Stimulated activated CD4-positive, alpha-beta T cell treated with anti-CD3 and anti-CD28 coated beads, Interleukin-12 subunit alpha, Interleukin-12 subunit beta, amount 100 ng/mL, for 24 hours (primary cell): Measurements from ENCODE around the gene UFC1.

Experiments used
- DNase-seq, 2 experiments: peaks; one replicate each; pipeline ENCODE4 v3.0.0-alpha.2; 2020; ENCODE audit warnings: low read depth in 2 of 2

UFC1 gene

GRCh38 chr1:161133220-161133740 lies 20.5 kb upstream of the UFC1 start:
- DNase-seq = no peak

- DNase-seq = no peak
Measured at GRCh38 chr1:161137881-161138280, 15.9 kb upstream of the UFC1 start.

GRCh38 chr1:161138431-161138830 lies 15.3 kb upstream of the UFC1 start:
- DNase-seq = no peak

GRCh38 chr1:161139766-161140165 lies 14.0 kb upstream of the UFC1 start:
- DNase-seq = no peak

- DNase-seq = no peak
Measured at GRCh38 chr1:161140755-161141400, 12.9 kb upstream of the UFC1 start.

- DNase-seq = no peak
Measured at GRCh38 chr1:161145832-161146231, 7.9 kb upstream of the UFC1 start.

- no peak for DNase-seq
Measured at GRCh38 chr1:161153176-161153575, 602 bp upstream of the UFC1 start.

GRCh38 chr1:161157867-161158266 lies 4.1 kb downstream of the UFC1 start:
- no peak for DNase-seq

GRCh38 chr1:161158316-161159010 lies 4.7 kb downstream of the UFC1 start:
- no peak for DNase-seq

GRCh38 chr1:161159087-161159912 lies 5.5 kb downstream of the UFC1 start, which contains the start of gene USP21:
Gene USP21 (plus strand): TSS chr1:161159500. CDS start chr1:161160641, 1,141 bp downstream.
- DNase-seq = peak; percentile 84 to 88

GRCh38 chr1:161159913-161160243 lies 6.1 kb downstream of the UFC1 start:
- no peak for DNase-seq

GRCh38 chr1:161160671-161161145 lies 6.9 kb downstream of the UFC1 start:
- DNase-seq = no peak

GRCh38 chr1:161161652-161162051 lies 7.9 kb downstream of the UFC1 start:
- DNase-seq = no peak

GRCh38 chr1:161162052-161162451 lies 8.3 kb downstream of the UFC1 start:
- DNase-seq = no peak

GRCh38 chr1:161162806-161163205 lies 9.0 kb downstream of the UFC1 start:
- no peak for DNase-seq

GRCh38 chr1:161163793-161164192 lies 10.0 kb downstream of the UFC1 start:
- no peak for DNase-seq

- no peak for DNase-seq
Measured at GRCh38 chr1:161164901-161165610, 11.3 kb downstream of the UFC1 start.

- peak; percentile 86 to 88 for DNase-seq
Measured at GRCh38 chr1:161165742-161166668, 12.2 kb downstream of the UFC1 start, which contains the start of gene PPOX. Gene PPOX (plus strand): TSS chr1:161166426. CDS start chr1:161166848, 422 bp downstream.

GRCh38 chr1:161166669-161167548 lies 13.1 kb downstream of the UFC1 start:
- DNase-seq = no peak
